Measurements from ENCODE around the gene CA10.

CA10 gene

DNA sequence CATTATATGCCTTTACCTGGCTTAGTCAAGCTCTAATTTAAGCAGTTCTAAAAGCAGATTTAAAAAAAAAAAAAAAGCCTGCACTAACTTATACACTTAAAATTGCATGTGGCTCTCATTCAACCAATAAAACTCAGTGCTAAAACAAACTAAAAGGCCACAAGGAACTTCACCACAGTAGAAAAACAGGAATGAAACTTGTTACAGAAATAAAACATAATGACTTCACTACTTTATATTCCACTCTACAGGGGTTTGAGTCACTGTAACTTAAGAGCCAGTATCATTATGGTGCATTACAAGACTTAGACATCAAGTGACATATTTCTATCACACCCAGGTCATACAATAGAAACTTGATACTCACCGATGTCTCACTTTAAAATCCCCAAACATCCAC is 11.1 kb downstream of the CA10 start:
- no peak for DNase-seq (ENCODE audit: low read depth)

DNA sequence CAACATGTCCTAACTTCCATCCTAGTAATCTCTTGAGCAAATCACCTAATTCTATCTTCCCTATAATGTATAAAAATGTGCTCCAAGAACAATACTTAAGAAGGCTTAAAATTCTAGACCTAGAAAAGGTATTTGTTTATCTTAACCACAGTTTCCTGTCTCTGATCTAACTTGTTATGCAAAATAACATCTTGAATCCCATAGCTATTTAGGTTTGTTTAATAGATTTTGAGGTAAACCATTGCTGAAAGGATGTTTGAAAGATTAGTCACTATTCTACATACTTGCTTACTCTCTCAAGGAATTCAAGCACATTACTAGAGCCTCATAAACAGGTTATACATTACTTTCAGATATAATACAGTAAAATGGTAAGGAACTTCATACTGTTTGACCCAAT is 13.0 kb downstream of the CA10 start:
- DNase-seq (ENCODE audit: low read depth), result no peak

DNA sequence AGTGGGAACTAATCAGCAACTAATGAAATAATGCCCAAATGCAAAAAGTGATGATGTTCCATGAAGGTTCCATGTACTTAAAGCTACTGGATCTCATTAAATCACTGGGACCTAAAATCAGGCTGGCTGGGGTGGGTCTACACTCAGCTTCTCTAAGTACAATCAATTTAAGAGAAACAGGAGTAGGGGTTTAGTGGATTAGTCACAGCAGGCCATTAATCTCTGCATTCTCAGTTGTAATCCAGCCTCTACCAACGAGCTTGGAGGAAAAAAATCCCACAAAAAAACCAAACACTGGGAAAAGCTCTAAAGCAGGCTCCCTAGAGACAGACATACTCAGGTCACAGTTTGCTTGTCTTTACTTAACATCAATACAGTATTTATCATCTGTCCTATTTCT is 15.0 kb downstream of the CA10 start:
- DNase-seq (ENCODE audit: low read depth), result no peak

DNA sequence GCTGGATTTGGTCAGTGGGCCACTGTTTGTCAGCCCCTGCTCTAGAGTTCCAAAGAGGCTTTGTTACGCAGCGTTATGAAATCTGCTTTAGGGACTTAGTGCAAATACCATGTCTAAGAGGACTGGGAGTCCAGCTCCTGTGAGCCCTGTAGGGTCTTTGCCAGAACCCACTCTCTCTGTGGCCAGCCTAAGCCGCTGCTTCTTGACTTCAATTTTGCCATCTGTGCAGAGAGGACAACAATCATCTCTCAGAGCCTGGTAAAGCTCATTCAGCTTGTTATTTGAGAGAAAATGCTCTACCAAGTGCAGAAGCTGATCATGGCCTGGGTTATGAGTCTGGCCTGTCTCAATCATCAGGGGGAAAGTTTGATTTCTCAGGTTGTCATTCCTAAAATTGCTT is 17.9 kb downstream of the CA10 start:
- no peak for DNase-seq (ENCODE audit: low read depth)

DNA sequence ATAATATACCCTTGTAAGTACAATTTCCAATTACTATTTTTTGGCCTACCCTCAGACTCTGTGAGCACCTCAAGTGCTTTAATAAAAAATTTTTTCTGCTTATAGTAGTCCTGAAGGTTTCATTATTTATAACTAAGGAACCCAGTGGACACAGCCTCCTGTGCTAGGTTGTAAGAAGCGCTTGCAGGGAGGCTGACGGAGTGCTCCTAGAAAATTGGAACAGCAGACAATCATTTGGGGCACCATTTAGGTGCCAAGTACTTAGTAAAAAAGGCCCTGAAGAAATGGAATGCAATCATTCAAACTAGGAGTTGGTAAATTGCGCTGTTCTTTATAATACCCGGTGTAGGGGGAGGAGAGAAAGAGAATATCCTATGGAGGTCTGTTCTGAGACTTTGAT is 19.8 kb downstream of the CA10 start:
- no peak for DNase-seq (ENCODE audit: low read depth)

DNA sequence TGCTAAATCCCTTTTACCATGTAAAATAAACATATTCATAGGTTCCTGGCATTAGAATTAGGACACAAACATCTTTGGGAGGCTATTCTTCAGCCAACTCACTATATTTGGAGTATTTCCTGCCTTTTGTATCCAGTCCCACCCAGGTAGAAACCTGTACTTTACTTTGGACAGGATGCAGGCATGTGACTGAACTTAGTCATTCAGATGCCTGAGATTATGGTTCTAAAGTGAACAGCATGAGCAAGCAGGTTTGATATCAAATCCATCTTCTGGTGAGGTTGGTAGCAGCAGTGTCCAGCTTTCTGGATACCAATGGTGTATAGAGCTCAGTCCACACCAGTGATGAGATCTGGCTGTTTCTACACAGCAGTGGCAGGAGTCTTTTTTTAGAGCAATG is 20.2 kb downstream of the CA10 start:
- no peak for DNase-seq (ENCODE audit: low read depth)

DNA sequence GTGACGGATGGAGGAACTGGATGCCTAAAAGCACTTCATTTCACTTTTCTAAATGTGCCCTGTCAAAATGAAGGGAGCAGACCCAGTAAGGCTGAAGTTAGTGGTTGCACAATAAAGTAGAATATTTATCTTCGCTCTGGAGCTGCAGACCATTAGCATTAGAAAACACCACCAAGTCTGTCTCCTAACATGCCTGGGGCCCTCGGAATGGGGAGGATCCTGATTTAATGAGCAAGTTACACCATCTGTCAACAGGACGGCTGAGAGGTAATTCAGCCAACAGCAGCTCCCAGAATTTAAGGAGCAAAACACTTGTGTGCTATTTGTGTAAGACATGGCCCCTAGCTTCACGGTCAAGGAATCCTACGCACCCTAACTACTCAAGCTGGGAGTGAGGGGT is 22.3 kb downstream of the CA10 start:
- no peak for DNase-seq (ENCODE audit: low read depth)

DNA sequence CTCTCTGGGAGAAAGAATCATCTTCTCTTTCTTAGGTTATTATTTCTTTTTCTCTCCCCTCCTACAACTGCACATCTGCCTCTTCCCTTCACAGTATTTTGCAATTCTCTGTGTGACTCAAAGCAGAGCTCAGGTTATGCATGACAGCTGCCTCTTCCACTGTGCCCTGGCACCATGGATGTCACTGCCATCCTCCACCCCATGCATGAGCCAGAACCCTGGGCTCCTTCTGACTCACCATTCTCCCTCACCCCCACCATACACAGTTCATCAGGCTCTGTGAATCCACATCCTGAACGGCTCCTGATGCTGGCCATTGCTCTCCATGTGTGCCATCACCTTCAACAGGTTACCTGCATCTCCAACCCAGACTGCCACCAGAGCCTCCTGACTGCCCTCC is 23.9 kb downstream of the CA10 start:
- DNase-seq (ENCODE audit: low read depth), result no peak

DNA sequence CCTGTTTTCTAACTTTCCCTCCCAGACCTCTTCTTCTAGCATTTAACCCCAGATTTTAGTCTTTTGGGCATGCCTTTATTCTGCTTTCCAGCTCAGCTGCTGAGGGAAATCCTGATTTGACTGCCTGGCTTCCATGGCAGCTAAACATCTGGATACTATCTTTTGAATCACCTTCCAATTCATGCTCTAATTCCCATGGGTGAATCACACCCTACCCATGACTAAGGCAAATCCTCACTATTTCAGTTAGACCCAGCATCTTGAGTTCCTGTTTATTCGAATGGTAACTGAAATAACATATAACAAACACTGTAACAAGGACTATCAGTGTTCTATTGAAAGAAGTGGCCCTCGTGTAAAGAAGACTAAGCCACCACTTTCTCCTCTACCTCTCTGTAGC is 29.8 kb downstream of the CA10 start:
- DNase-seq (ENCODE audit: low read depth), result no peak

DNA sequence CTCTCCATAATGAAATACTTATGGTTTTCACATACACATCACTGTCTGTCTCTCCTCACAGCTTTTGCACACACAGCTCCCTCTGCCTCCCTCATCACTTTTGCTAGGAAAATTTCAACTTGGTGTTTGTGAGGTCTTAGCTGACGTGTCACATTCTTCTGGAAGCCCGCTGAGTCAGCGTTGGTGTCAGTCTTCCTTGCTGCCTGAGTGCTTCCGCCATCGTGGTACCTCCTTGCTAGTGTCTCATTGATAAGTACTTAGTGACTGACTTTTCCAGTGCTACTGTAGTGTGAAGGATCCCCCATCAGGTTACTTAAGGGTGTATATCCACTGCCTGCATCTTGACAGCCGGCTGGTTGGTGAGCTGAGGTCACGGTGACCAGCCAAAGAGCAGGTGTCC is 33.5 kb downstream of the CA10 start:
- no peak for DNase-seq (ENCODE audit: low read depth)

DNA sequence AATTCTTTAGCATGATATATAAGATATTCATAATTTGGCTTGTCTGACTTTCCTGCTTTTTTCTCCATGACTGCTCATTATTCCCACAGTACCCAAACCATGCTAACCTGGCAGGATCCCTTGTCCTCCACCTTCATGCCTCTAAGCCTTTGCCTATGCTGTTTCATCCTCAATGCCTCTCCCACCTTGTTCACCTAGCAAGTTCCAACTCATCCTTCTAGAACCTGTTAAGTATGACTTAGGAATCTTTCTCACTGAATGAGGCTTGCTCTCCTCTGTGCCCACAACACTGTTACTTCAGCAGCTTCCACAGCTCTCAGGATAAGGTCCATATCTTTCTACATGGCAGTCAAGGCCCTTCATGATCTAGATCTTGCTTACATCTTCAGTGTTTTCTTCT is 34.0 kb downstream of the CA10 start:
- DNase-seq (ENCODE audit: low read depth), result no peak

DNA sequence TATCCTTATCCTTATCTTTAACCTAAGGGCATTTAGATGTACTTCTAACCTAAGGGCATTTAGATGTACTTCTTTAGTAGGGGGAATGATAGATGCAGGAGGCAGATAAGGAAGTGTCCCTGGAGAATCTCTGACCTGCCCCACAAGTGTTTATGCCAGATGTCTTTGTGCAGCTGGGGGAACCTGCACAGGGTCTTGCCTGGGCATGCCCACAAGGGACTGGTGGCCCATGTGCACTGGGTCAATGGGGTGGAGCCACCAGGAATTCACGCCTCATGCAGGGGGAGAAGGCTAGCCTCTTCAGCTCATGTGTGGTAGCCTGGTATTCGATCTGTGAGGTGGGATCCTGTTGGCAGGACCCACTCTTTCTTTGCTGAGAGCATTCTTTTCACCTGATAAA is 38.0 kb downstream of the CA10 start:
- DNase-seq (ENCODE audit: low read depth), result no peak

DNA sequence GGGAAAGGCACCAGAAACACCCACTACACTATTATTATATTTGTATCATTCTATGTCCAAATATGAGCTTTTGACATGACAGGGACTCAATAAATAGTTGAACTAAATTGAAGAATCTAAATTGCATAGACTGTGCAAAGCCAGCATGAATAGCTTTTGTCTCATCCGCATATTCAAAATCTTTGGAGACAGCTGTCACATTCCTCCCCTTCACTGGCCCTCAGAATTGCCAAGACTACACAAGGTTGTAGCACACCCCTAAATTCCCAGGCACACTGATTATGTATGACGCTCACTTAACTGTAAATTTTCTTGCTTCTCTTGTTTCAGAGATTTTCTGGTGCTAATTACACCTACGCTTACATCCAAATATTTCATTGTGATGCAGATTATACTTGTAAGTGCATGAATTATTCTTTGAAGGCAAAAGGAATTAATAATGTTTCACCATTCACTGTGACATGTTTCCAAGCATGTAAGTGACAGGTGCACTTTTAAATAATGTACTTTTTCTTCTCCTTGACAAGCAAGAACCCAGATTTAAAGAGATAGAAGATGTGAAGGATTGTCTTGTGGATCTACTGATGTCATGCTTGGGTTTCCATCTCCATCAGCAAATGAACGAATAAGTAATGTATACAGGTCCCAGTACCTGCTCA is 47.5 kb downstream of the CA10 start:
- no peak for DNase-seq (ENCODE audit: low read depth)

DNA sequence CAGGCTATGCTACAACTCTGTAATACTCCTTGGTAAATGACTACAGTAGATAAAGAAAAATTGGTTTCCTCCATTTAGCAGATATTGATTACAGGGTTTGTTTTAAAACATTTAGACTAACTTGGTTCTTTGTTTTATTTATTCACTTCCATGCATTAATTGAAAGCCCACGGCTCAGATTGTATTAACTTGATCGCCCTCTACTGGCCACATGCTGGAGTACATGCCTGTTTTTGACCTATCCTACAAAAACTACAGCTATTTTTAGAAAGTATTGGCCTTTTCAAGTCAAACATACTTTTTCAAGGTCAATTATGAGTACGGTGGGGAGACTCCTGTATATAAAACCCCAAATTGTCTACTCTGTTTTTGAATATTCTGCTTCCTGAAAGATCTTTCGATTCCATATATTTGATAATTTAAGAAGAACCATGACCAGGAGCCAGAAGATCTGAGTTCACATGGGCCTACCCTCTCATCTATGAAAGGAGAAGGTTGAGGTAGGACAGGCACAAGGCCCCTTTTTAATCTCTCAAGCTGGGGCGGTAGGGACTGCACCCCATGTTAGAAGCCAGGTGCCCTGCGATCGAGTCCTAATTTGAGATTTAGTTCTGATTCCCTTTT is 51.8 kb downstream of the CA10 start:
- no peak for DNase-seq (ENCODE audit: low read depth)

DNA sequence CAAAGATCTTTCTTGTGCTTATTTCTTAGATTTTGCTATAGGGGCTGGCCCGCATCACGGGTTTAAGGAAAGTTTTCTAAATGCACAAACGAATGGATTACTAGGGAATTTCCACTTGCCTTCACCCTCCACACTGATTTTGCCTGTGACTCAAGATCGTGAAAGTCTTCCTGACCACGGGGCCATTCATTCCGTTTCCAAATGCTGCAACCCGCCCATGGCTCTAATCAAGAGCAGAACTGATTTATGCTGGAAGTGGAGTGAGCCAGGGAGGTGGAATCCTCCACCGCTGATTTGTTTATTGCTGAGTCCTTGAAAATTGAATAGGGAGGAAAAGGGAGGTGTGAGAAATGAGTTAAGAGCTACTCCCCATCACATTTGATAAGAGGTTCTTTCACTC is 52.4 kb downstream of the CA10 start:
- DNase-seq (ENCODE audit: low read depth), result no peak

DNA sequence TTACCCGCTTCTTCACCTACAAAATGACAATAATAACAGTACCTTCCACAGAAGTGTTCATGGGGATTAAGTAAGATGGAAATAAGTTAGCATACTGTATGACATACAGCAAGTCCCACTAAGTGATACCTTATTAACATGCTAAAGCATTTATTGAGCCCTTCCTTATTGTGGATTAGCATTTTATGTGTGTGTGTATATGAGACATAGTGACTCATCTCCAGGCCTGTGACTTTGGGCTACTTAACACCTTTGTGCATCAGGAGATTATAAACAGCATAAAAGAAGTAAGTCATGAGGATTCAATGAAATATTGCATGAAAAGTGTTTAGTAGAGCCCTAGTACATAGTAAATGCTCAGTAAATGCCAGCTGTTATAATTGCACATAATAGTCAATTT is 52.9 kb downstream of the CA10 start:
- DNase-seq (ENCODE audit: low read depth), result no peak

DNA sequence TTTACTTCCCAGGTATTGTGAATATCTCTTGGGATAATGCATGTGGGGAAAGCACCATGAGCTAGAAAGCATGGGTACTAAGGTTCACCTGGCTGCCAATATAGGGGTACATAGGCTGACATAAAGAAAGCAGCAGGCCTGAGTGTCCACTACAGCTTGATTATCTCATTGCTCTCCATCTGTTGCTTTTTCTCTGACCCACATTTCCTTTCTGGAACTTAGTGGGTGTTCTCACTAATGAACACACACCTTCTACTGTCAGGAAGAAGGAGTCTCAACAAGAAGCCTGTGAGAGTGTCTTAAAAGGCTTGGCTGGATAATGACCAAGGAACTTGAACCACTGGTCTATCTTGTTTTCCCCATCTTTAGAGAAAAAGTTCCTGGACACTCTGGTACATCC is 62.5 kb downstream of the CA10 start:
- DNase-seq (ENCODE audit: low read depth), result no peak

DNA sequence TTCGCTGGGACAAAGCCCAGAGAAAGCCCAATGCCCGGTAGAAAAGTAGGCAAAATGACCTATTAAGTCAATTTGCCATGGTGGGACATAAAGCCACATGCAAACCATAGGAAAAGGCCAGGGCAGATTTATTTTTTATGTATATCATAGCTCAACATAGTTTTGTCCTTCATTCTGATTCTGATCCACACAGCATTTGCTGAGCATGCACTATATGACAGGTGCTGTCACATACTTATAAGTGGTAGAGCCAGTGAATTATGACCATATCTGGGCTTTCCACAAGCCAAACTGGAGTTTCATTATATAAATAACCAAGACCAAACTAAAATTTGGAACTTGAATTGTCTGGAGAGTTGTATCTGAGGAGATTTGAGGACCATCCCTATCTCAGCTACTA is 74.3 kb downstream of the CA10 start:
- no peak for DNase-seq (ENCODE audit: low read depth)

DNA sequence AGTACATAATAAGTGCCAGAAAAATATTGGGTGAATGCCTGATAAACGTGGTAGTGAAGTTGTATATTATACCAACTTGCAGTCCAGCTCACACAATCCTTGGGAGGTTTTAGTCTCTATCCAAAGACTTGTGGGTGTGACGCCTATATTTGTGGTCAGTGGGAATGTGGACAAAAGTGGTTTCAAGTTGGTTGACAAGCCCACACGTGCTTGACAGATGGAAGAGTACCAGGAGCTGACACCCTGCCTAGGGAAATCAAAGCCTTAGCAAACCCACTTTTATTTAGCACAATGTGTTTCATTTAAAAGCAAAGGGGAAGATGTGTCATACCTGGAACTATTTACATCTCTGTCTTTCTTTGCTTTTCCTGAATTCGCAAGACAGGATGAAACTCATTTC is 79.0 kb downstream of the CA10 start:
- no peak for DNase-seq (ENCODE audit: low read depth)

DNA sequence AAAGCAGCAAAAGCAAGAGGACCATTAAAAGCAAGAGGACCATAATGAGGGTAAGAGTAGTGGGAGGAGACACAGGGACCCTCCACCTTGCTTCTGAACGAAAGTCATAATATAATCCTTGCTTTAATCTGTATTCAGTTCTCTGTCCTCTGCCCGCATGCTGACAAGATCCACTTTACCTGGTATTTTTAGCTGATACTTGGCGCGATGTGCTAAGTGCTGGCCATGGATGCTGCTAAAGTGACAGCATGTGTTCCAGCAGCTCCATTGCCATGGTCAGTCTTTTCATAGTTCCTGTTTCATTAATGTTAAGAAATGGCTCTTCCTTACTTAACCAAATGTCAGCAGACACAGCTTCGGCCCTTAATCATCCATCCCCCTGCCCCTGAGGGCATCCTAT is 86.8 kb downstream of the CA10 start:
- DNase-seq (ENCODE audit: low read depth), result no peak

DNA sequence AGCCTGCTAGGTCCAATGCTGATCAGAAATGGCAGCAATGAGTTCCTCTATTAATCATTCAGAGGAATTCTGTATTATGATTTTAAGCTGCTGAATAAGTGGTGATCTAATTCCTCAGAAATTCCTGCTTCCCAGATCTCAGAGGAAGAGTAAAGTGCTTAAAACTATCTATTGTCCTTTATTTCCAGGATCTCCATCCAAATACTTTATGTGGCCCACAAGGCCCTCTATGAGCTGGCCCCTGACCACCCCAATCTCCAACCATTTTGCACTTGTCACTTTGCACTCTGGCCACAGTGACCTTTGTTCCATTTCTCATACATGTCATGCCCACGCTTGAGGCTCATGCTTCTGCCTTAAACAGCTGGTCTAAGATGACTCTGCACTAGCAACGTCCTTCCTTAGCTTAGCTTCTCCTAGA is 93.7 kb downstream of the CA10 start:
- no peak for DNase-seq (ENCODE audit: low read depth)

DNA sequence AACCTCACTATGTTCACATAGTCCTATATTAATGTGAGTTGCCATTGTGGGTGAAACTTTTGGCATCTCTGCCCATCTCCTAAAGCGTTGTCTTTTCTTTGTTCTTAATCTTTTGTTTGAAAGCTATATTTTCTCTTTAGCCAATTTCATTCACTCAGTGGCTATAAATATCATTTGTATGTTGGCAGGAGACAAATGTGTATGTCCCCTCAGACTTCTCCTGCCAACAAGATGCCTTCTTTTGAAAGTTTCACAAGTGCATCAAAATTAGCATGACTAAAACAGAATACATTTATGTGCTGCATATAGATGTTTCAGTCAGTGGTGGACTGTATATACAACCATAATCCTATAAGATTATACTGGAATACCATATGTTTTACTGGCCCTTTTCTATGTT is 109.0 kb downstream of the CA10 start:
- DNase-seq (ENCODE audit: low read depth), result no peak

DNA sequence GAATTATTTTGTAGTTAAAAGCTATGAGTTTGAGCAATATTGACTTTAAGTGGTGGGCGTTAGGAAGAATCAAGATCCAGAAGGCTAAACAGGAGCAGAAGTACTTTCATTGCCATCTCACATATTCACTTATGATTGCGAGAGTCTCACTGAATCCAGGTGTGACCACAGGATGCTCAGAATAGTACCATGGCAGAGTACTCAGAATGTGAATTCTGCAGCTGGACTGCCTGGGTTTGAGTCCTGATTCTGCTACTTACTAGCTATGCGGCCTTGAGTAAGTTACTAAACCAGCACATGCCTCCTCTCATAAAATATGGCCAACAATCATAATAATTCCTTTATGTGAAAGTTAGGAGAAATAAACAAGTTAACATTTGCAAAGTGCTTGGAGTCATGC is 109.5 kb downstream of the CA10 start:
- DNase-seq (ENCODE audit: low read depth), result no peak

DNA sequence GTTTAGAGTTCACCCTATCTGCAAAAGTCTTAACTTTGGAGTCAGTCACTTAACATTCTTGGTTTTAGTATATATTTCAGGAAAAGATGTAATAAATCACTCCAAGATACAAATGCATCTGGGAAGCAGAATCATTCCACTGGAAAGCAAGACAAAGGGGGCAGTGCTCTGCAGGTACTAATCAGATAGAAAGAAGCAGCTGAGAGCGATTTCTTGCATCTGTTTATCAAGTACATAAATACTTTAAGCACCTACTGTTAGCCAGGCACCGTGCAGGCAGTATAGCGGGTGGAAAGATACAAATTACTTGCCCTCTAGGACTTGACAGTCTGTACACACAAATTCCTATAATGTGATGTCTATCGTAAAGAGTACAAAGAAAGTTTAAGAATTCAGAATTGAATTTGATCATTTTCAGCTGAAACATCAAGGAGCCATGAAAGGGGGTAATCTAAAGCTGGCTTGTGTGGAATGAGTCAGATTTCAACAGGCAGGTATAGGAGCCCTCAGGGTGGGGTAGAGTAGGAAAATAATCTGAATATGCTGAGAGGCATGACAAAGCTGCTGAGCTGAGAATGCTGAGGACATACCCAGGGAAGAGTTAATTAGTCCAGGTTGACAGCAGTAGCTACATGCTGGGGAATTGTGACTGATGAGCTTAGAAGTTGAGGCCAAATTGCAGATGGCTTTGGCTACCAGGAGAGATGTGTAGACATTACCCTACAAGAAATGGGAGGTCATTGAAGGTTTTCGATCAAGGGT is 110.2 kb downstream of the CA10 start:
- no peak for DNase-seq (ENCODE audit: low read depth)

Data from activated T-helper 9 cell treated with anti-CD3 and anti-CD28 coated beads, Interleukin-2, amount 50 U/mL, for 16 hours (primary cell).